ENCODE data around the gene WDR49.

The WDR49 gene

GRCh38 chr3:167483708-167484475, 169.8 kb downstream of the WDR49 start:
- DNase-seq = no peak

GRCh38 chr3:167481164-167481563, 172.6 kb downstream of the WDR49 start:
- no peak for DNase-seq

- DNase-seq = no peak
Measured at GRCh38 chr3:167480748-167481147, 173.0 kb downstream of the WDR49 start.

- DNase-seq = no peak
Measured at GRCh38 chr3:167473863-167474262, 179.9 kb downstream of the WDR49 start, which contains the start of gene SERPINI2. SERPINI2 (minus strand) TSS chr3:167474042; CDS start chr3:167471834, 2,208 bp downstream.

- no peak for DNase-seq
Measured at GRCh38 chr3:167469381-167469780, 184.4 kb downstream of the WDR49 start.

GRCh38 chr3:167467848-167468611, 185.7 kb downstream of the WDR49 start:
- DNase-seq = no peak

- no peak for DNase-seq
Measured at GRCh38 chr3:167466966-167467365, 186.8 kb downstream of the WDR49 start.

- no peak for DNase-seq
Measured at GRCh38 chr3:167456157-167456799, 197.5 kb downstream of the WDR49 start.

- DNase-seq = no peak
Measured at GRCh38 chr3:167453815-167454214, 199.9 kb downstream of the WDR49 start.

- no peak for DNase-seq
Measured at GRCh38 chr3:167451282-167451681, 202.5 kb downstream of the WDR49 start.

GRCh38 chr3:167450675-167451074, 203.1 kb downstream of the WDR49 start:
- no peak for DNase-seq

- no peak for DNase-seq
Measured at GRCh38 chr3:167450195-167450594, 203.5 kb downstream of the WDR49 start.

GRCh38 chr3:167445491-167445890, 208.3 kb downstream of the WDR49 start:
- DNase-seq = no peak

- DNase-seq = no peak
Measured at GRCh38 chr3:167441256-167441655, 212.5 kb downstream of the WDR49 start.

- no peak for DNase-seq
Measured at GRCh38 chr3:167437428-167438139, 216.2 kb downstream of the WDR49 start.
